ENCODE results near the gene MYBBP1A. TPM values are rescaled to one million over a fixed set of nuclear protein-coding genes. Genes with fewer than 3 reads are reported as not detected.

Gene MYBBP1A
- total and polyA plus RNA-seq, 2 of the 8 experiments (the other 6 are each of a cell fraction or from before 2014, with no cell fraction given): 46.8 to 151 TPM

- TF ChIP-seq, protein P1, sequence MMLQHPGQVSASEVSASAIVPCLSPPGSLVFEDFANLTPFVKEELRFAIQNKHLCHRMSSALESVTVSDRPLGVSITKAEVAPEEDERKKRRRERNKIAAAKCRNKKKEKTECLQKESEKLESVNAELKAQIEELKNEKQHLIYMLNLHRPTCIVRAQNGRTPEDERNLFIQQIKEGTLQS (IDR thresholded peaks at IDR 0.05; ENCODE audit: insufficient read depth, low read depth, low read length): no peak
- no peak for TF ChIP-seq EZH2 (IDR thresholded peaks at IDR 0.05; ENCODE audit: low read depth, low read length, severe bottlenecking)
- no peak for TF ChIP-seq FOSL1 (IDR thresholded peaks at IDR 0.05; ENCODE audit: insufficient read depth, low read depth, low read length)
Measured at GRCh38 chr17:4559966-4560365, 4.8 kb upstream of the MYBBP1A start (continued).
